Fibroblast of the aortic adventitia (primary cell): Measurements from ENCODE around the gene GRIK4. TPM values are rescaled to one million over a fixed set of nuclear protein-coding genes. Genes with fewer than 3 reads are reported as not detected.
"Not testable (repeated sequence)": the region's sequence is repeated elsewhere in the genome, so short reads cannot be mapped to it uniquely, and the experiment has no call there.

Experiments used
- DNase-seq: peaks from one replicate; pipeline ENCODE4 v3.0.0-alpha.2; 2010; ENCODE audit warnings: low read depth
- H3K4me3 ChIP-seq: 2 replicates; pipeline ENCODE4 v1.5.1; 2011; ENCODE audit warnings: low read depth, mild to moderate bottlenecking, control low read depth, low read length, moderate library complexity
- CTCF ChIP-seq: IDR thresholded peaks from 2 replicates; pipeline ENCODE4 v1.5.1; 2011; ENCODE audit warnings: mild to moderate bottlenecking, low read length, control low read depth, inconsistent platforms; ENCODE audit not compliant: insufficient read depth
- total RNA-seq: library from RNA; depleted of rRNA; stranded (reverse); fragments of >200 nt; gene quantifications from 2 replicates; pipeline ENCODE4 v1.2.3, GENCODE V29; 2012; ENCODE audit warnings: low replicate concordance

GRIK4 gene
- total RNA-seq, 1 donor: not detected

DNA sequence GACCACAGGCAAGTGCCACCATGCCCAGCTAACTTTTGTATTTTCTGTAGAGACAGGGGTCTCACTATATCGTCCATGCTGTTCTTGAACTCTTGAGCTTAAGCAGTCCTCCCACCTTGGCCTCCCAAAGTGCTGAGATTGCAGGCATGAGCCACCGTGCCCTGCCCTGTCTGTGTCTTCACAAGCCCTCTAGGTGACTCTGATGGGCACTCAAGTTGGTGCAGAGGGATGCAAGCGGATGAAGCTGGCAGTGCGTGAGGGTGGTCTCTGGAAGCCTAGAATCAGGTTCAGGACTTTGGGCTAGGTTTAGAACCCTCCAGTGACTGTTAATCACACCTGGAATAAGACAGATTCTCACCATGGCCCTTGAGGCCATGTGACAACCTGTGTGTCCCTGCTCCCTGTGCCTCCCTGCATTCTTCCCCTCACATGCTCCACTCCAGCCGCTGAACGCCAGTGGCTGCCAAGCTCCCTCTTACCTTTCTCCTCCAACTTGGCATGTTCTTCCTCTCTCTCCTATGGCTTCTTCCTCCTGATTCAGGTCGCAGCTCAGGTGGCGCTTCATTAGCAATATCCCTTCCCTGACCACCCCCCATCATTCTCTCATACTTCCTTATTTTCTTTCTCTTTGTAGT, 270.1 kb downstream of the GRIK4 start:
- no peak for TF ChIP-seq CTCF
- DNase-seq: no peak
- no peak overlapping the region for H3K4me3 ChIP-seq

DNA sequence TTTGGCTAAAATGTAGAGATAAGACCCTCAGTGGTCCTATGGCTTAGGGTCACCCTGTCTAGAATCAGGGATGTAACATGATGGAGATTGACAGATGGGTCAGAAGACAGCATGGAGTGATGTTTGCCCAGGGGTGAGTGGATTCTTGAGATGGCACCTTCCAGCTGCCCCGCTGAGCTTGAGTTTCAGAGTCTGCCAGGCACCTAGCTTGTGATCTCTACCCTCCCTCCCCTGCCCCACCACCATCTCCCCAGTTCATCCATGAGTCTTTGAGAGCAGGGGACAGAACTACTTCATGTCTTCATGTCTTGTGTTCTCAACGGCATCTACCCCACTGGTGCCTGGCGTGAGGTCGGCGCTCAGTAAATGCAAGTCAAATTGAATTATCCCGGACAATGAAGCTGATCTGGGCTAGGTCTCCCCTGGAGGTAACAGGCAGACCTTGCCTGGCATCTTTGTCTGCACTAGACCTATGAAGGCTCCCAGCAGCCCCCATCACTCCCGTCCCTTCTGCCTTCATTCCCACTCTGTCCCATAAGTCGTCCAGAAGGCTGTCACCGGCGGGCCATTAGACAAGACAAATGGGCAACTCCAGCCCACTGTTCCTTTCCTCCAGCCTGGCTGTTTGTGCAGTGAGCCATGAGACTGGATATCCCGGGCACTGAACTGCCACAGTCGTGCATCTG, 273.2 kb downstream of the GRIK4 start:
- no peak for DNase-seq
- H3K4me3 ChIP-seq: no peak overlapping the region
- no peak for TF ChIP-seq CTCF

DNA sequence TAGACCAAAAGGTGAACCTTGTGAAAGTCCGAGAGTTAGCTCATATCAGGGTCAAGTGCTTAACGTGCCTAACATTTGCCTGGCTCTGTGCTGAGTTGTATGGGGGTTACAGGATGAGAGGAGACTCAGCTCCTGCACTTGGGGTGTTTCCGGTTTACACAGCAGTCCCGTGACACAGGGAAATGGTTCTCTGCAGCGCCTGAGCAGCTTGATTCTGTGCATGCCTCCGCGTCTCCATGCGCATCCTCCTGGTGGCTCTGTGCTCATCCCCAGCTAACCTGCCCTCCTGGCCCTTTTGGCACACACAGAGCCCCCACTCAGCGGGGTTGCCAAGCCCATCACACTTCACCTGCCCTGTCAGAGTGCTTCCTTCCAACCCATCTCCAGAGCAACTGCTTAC, 274.0 kb downstream of the GRIK4 start:
- TF ChIP-seq CTCF: no peak
- H3K4me3 ChIP-seq: no peak overlapping the region
- no peak for DNase-seq

DNA sequence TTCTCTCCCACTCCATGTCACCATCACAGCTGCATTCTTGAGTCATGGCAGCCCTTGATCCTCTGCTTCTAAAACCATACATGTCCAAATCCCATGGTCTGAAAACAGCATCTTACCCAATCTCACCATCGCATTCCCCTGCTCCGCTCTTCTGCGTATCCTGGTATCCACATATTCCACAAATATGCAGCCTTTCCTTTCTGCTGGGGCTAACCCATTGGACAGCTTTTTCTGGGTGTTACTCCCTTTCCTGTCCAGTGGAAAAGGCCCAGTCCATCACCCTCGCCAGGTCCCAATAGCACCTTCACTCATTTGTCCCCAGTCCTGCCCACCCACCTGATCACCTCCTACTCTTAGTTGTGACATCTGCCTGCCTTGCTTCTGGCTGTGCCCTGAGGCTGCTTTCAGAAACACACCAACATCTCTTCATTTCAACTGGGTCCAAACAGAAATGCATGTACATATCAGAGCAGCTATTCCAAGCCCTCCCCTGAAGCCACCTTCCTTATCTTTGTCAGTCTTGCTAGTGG, 274.7 kb downstream of the GRIK4 start:
- DNase-seq: no peak
- no peak overlapping the region for H3K4me3 ChIP-seq
- no peak for TF ChIP-seq CTCF

DNA sequence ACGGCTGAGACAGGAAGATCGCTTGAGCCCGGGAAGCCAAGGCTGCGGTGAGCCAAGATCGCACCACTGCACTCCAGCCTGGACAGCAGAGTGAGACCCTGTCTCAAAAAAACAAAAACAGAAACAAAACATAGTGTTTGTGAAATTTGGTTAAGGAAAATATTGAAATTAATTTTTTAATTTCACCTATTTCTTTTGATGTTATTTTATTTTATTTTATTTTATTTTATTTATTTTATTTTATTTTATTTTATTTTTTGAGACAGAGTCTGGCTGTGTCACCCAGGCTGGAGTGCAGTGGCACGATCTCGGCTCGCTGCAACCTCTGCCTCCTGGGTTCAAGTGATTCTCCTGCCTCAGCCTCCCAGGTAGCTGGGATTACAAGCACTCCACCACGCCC, 275.7 kb downstream of the GRIK4 start:
- DNase-seq, H3K4me3 ChIP-seq: not testable (repeated sequence)

DNA sequence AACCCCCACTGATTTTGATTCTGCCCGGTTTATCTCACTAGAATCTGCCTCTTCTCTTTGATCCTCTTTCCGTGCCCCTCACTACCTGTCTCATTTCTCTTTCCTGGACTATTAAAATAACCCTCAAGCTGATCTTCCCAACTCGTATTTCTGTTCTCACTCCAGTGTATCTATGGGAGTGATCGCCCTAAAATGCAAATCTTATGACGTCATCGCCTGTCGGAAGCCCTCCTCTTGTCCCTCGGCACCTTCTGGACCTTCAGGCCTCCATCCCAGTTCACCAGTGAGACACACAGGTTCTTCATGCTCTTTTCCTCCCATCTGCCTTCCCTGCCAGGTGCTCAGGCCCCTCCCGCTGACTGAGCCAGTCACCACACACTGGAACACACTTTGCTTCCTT, 277.8 kb downstream of the GRIK4 start:
- no peak for DNase-seq
- no peak for TF ChIP-seq CTCF
- H3K4me3 ChIP-seq: no peak overlapping the region

DNA sequence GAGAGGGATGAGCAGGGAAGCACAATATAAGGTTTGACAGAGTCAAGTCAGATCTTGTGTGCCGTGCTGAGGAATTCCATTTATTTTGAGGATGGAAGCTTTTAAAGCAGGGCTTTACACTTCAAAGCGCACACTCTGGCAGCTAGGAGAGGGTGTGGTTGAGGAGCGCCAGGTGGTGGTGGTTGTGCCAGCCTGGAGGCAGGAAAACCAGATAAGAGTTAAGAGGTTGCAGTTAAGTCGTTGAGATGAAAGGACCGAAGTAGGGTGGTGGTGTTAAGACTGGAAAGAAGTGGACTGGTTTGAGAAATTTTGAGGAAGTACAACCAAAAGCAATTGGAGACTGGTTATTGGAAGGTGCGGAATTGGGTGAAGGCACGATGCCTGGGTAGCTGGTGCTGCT, 280.8 kb downstream of the GRIK4 start:
- H3K4me3 ChIP-seq: no peak overlapping the region
- no peak for TF ChIP-seq CTCF

More for the DNA sequence above, 280.8 kb downstream of the GRIK4 start:
- no peak for DNase-seq
